Measurements from ENCODE around the gene BCAN.

GRCh38 chr1:156708218-156708661 lies 66.3 kb downstream of the BCAN start:
- TF ChIP-seq CTCF (conservative IDR thresholded peaks at IDR 0.05; ENCODE audit: low read depth in 2 of 2) = no peak
- no peak for TF ChIP-seq EZH2phosphoT487 (IDR thresholded peaks at IDR 0.05; ENCODE audit: unreplicated experiment)
- no peak for TF ChIP-seq NANOG (IDR thresholded peaks at IDR 0.05; ENCODE audit: borderline replicate concordance)
- no peak for TF ChIP-seq EZH2 (IDR thresholded peaks at IDR 0.05; ENCODE audit: low read depth, unreplicated experiment)
- TF ChIP-seq POLR2AphosphoS5 (IDR thresholded peaks at IDR 0.05; ENCODE audit: low read depth) = no peak
- TF ChIP-seq ZNF114 (CRISPR knock-in tag; IDR thresholded peaks at IDR 0.05) = no peak
- no peak for TF ChIP-seq ETS1 (IDR thresholded peaks at IDR 0.05)
- no peak for TF ChIP-seq STAT1 (IDR thresholded peaks at IDR 0.05; ENCODE audit: unreplicated experiment)
- TF ChIP-seq REST (IDR thresholded peaks at IDR 0.05; ENCODE audit: unreplicated experiment) = no peak

Measured in GM23338 (cell line).